Ovary (tissue), 9 donors: ENCODE results near the gene CACNG6. TPM values are rescaled to one million over a fixed set of nuclear protein-coding genes. Genes with fewer than 3 reads are reported as not detected.

Experiments used
- DNase-seq, 5 donors: peaks; one replicate each; pipeline ENCODE4 v3.0.0-alpha.2; 2019 to 2020
- H3K27ac ChIP-seq, 2 donors: fragments of 200-600 bp; one replicate each; pipeline versions ENCODE4 v1.5.1 to v1.8.0; 2019 to 2022
- H3K27me3 ChIP-seq: fragments of 200-600 bp; one replicate; pipeline ENCODE4 v1.8.0; 2022
- H3K36me3 ChIP-seq: fragments of 200-600 bp; sonication (generic); one replicate; pipeline ENCODE4 v1.5.1; 2019
- H3K4me1 ChIP-seq: one replicate; pipeline ENCODE4 v1.8.1; 2013; ENCODE audit warnings: mild to moderate bottlenecking, moderate library complexity; ENCODE audit not compliant: insufficient read depth
- H3K4me3 ChIP-seq: fragments of 200-600 bp; sonication (generic); one replicate; pipeline ENCODE4 v1.5.1; 2017
- H3K9me3 ChIP-seq, 2 donors: fragments of 200-600 bp in 1 of 2; sonication (generic) in 1 of 2; one replicate each; pipeline versions ENCODE4 v1.5.1 to v1.8.1; 2013 to 2019; ENCODE audit warnings: mild to moderate bottlenecking in 1 of 2, moderate library complexity in 1 of 2
- CTCF ChIP-seq, 3 donors: fragments of 450-650 bp in 2 of 3; fragments of 200-600 bp in 1 of 3; IDR thresholded peaks; one replicate each; pipeline versions ENCODE4 v1.5.1 to v1.8.0; 2016 to 2022; ENCODE audit warnings: antibody characterized with exemption in 3 of 3, mild to moderate bottlenecking in 1 of 3
- EP300 ChIP-seq: sonication (generic); formaldehyde crosslinking; IDR thresholded peaks from one replicate; pipeline ENCODE4 v1.6.1; 2017; ENCODE audit warnings: antibody characterized with exemption
- POLR2A ChIP-seq: fragments of 450-650 bp; IDR thresholded peaks from one replicate; pipeline ENCODE4 v1.6.1; 2017; ENCODE audit warnings: antibody characterized with exemption, mild to moderate bottlenecking, moderate library complexity
- WGBS, 3 donors: extraction: QIAGEN DNeasy Blood & Tissue Kit in 1 of 3; methylation state at CpG; one replicate each; pipeline versions ENCODE4 v1.1.5 to v1.1.7; 2013 to 2017; 5-methylcytosine and 5-hydroxymethylcytosine counted together
- intact Hi-C, 4 donors: fragments of 100-400 bp; cut with DNase I; formaldehyde crosslinking; loops; one replicate each; pipeline versions ENCODE4 v1.11.0 to v1.15.1; 2022 to 2023
- microRNA counts: library from miRNA; unstranded; fragments of <30 nt; microRNA quantifications from one replicate; lab custom pipeline; 2016
- polyA plus RNA-seq, 2 donors: library from polyadenylated mRNA; stranded (reverse); fragments of 200-250 nt in 1 of 2; fragments of 350-450 nt in 1 of 2; fragmentation: Illumina TruSeq in 1 of 2; extraction: RNeasy Lipid Tissue Mini Kit (QIAGEN cat#74804) in 1 of 2; gene quantifications; one replicate each; pipeline ENCODE4 v1.2.3, GENCODE V29; 2013 to 2014
- small RNA-seq: library from RNA; depleted of rRNA; stranded (forward); fragments of <200 nt; gene quantifications from one replicate; pipeline ENCODE3, GENCODE V24; 2016
- total RNA-seq, 7 donors: library from RNA; depleted of rRNA in 2 of 7; stranded (reverse); fragments of >200 nt in 2 of 7; fragmentation: NEBNext Ultra II Directional in 3 of 7; extraction: Animal tissue kit (Norgen Biotek cat#: 25700) in 3 of 7; gene quantifications; one replicate each; pipeline versions ENCODE4 v1.1.0 to v1.2.4, GENCODE V29; 2016 to 2023
- donor health status: DM: no; HTN: no; CAD: no; lungs with moderate emphysema.
- donor health status: DM: no; HTN: no; CAD: no.
- donor health status: Bipolar disorder and iron deficiency.
- donor health status: DM: yes; HTN: yes; CAD: no.
- donor health status: DM: no; HTN: no; CAD: no.
- donor health status: DM: yes; HTN: yes; CAD: no.

Gene CACNG6
- total and polyA plus RNA-seq, 9 donors, result 0.15 to 3.2 TPM; not detected in 7

GRCh38 chr19:54042989-54043388 lies 51.6 kb downstream of the CACNG6 start:
- no peak for DNase-seq
- Histone ChIP-seq H3K36me3 (no peaks in the 10 kb centered on the region), H3K9me3 (no peaks in the 10 kb centered on the region), H3K4me3 (no peak overlapping the region), H3K27ac (no peak overlapping the region), H3K4me1 (no peaks in the 10 kb centered on the region), H3K27me3 (no peaks in the 10 kb centered on the region)
- intact Hi-C loops, result no loop called here
- 74 to 80% (median 74%) methylated on average over 3 of the region's 3 CpGs for WGBS, 3 donors
- no peak for TF ChIP-seq EP300
- TF ChIP-seq CTCF (IDR thresholded peaks at IDR 0.05), result no peak
- TF ChIP-seq POLR2A, result no peak

- H3K9me3 ChIP-seq, result no peaks in the 10 kb centered on the region
- no peak overlapping the region for H3K4me3 ChIP-seq
- no peaks in the 10 kb centered on the region for H3K4me1 ChIP-seq
- intact Hi-C loops, result no loop called here
- DNase-seq, result no peak
- H3K36me3 ChIP-seq, result no peaks in the 10 kb centered on the region
- H3K27me3 ChIP-seq, result no peaks in the 10 kb centered on the region
- 80 to 93% (median 85%) methylated on average over 2 of the region's 2 CpGs for WGBS, 3 donors
- H3K27ac ChIP-seq, result no peak overlapping the region
- TF ChIP-seq CTCF (IDR thresholded peaks at IDR 0.05) (no peak), POLR2A (no peak), EP300 (no peak)
These were observed 54.3 kb downstream of the CACNG6 start for GRCh38 chr19:54045771-54046170.

GRCh38 chr19:54047616-54048015 lies 56.2 kb downstream of the CACNG6 start:
- H3K9me3 ChIP-seq, result no peaks in the 10 kb centered on the region
- WGBS, 3 donors, result 79 to 83% (median 82%) methylated on average over 4 of the region's 4 CpGs
- no peaks in the 10 kb centered on the region for H3K36me3 ChIP-seq
- H3K27me3 ChIP-seq, result no peaks in the 10 kb centered on the region
- no peak for DNase-seq
- H3K4me3 ChIP-seq, result no peak overlapping the region
- TF ChIP-seq POLR2A, result no peak
- no peak for TF ChIP-seq CTCF (IDR thresholded peaks at IDR 0.05)
- no peak for TF ChIP-seq EP300
- intact Hi-C loops, result no loop called here
- H3K4me1 ChIP-seq, result no peaks in the 10 kb centered on the region
- H3K27ac ChIP-seq, result no peak overlapping the region

MicroRNAs encoded within 50 kb of the gene (microRNA counts, 767-probe panel; counts per million panel counts)
- 530 counts per million, percentile 78 among the panel's probes with 10 or more counts for microRNA hsa-miR-935 (lab: Ali Mortazavi, UCI)

Small RNA genes within 50 kb of the gene (small RNA-seq; reads per million reads assigned to genes)
- not detected for gene AC012314.20

Other genes with a start within 250 kb of the CACNG6 start
- gene NLRP12, start 167.3 kb upstream of the CACNG6 start, total RNA-seq, result under 1 TPM; 0.05 to 0.95 (median 0.17) TPM
- gene NLRP12, start 167.3 kb upstream of the CACNG6 start, polyA plus RNA-seq, result under 1 TPM; 0.05 to 0.15 TPM
- gene MYADM, start 123.8 kb upstream of the CACNG6 start, total RNA-seq, result 100 to 1,000 TPM in 5 of 7 donors, 10 to 100 TPM in 2; 27.5 to 216 (median 146) TPM
- gene MYADM, start 123.8 kb upstream of the CACNG6 start, polyA plus RNA-seq, result 100 to 1,000 TPM in 1 of 2 donors, 10 to 100 TPM in 1; 86.3 to 134 TPM
- gene PRKCG, start 109.4 kb upstream of the CACNG6 start, total RNA-seq, result under 1 TPM in 1 of 7 donors, not detected in 6; 0.08 TPM
- under 1 TPM in 1 of 2 donors, not detected in 1; 0.04 TPM for gene PRKCG, start 109.4 kb upstream of the CACNG6 start, polyA plus RNA-seq
- not detected for gene CACNG7, start 82.4 kb upstream of the CACNG6 start, total RNA-seq
- under 1 TPM in 1 of 2 donors, not detected in 1; 0.02 TPM for gene CACNG7, start 82.4 kb upstream of the CACNG6 start, polyA plus RNA-seq
- gene CACNG8, start 28.7 kb upstream of the CACNG6 start, total RNA-seq, result under 1 TPM in 4 of 7 donors, not detected in 3; 0.03 to 0.12 (median 0.08) TPM
- gene CACNG8, start 28.7 kb upstream of the CACNG6 start, polyA plus RNA-seq, result under 1 TPM; 0.06 to 0.13 TPM
- not detected for gene VSTM1, start 72.3 kb downstream of the CACNG6 start, total RNA-seq
- gene VSTM1, start 72.3 kb downstream of the CACNG6 start, polyA plus RNA-seq, result not detected
- gene TARM1, start 89.7 kb downstream of the CACNG6 start, total RNA-seq, result not detected
- not detected for gene TARM1, start 89.7 kb downstream of the CACNG6 start, polyA plus RNA-seq
- gene OSCAR, start 109.2 kb downstream of the CACNG6 start, total RNA-seq, result 1 to 10 TPM; 1.4 to 3.8 (median 2.1) TPM
- 1 to 10 TPM; 1.1 to 1.4 TPM for gene OSCAR, start 109.2 kb downstream of the CACNG6 start, polyA plus RNA-seq
- 100 to 1,000 TPM in 3 of 7 donors, 10 to 100 TPM in 3, 1 to 10 TPM in 1; 6.2 to 110 (median 82.1) TPM for gene NDUFA3, start 111.2 kb downstream of the CACNG6 start, total RNA-seq
- gene NDUFA3, start 111.2 kb downstream of the CACNG6 start, polyA plus RNA-seq, result 100 to 1,000 TPM in 1 of 2 donors, 10 to 100 TPM in 1; 58.3 to 110 TPM
- 10 to 100 TPM in 6 of 7 donors, 1 to 10 TPM in 1; 7.6 to 18.3 (median 12.8) TPM for gene TFPT, start 124.0 kb downstream of the CACNG6 start, total RNA-seq
- gene TFPT, start 124.0 kb downstream of the CACNG6 start, polyA plus RNA-seq, result 10 to 100 TPM in 1 of 2 donors, 1 to 10 TPM in 1; 2.4 to 14.1 TPM
- gene PRPF31, start 124.1 kb downstream of the CACNG6 start, total RNA-seq, result 10 to 100 TPM; 30.0 to 59.5 (median 48.8) TPM
- 10 to 100 TPM; 51.1 to 62.2 TPM for gene PRPF31, start 124.1 kb downstream of the CACNG6 start, polyA plus RNA-seq
- gene CNOT3, start 146.1 kb downstream of the CACNG6 start, total RNA-seq, result 10 to 100 TPM; 14.4 to 44.8 (median 41.6) TPM
- gene CNOT3, start 146.1 kb downstream of the CACNG6 start, polyA plus RNA-seq, result 10 to 100 TPM; 30.9 to 65.6 TPM
- 10 to 100 TPM in 1 of 7 donors, 1 to 10 TPM in 6; 6.4 to 11.1 (median 8.5) TPM for gene LENG1, start 168.1 kb downstream of the CACNG6 start, total RNA-seq
- gene LENG1, start 168.1 kb downstream of the CACNG6 start, polyA plus RNA-seq, result 10 to 100 TPM in 1 of 2 donors, 1 to 10 TPM in 1; 5.2 to 14.0 TPM
- gene TMC4, start 181.5 kb downstream of the CACNG6 start, total RNA-seq, result 100 to 1,000 TPM in 1 of 7 donors, 10 to 100 TPM in 1, 1 to 10 TPM in 3, under 1 TPM in 2; 0.45 to 103 (median 6.5) TPM
- gene TMC4, start 181.5 kb downstream of the CACNG6 start, polyA plus RNA-seq, result under 1 TPM; 0.79 to 0.87 TPM
- 100 to 1,000 TPM in 1 of 7 donors, 10 to 100 TPM in 6; 41.8 to 105 (median 56.8) TPM for gene MBOAT7, start 197.9 kb downstream of the CACNG6 start, total RNA-seq
- gene MBOAT7, start 197.9 kb downstream of the CACNG6 start, polyA plus RNA-seq, result 10 to 100 TPM; 41.0 to 51.3 TPM
- 10 to 100 TPM; 47.3 to 98.8 (median 56.2) TPM for gene TSEN34, start 199.7 kb downstream of the CACNG6 start, total RNA-seq
- 10 to 100 TPM; 12.5 to 71.9 TPM for gene TSEN34, start 199.7 kb downstream of the CACNG6 start, polyA plus RNA-seq
- gene RPS9, start 209.2 kb downstream of the CACNG6 start, total RNA-seq, result 1,000 to 10,000 TPM; 2,142 to 5,150 (median 2,841) TPM
- 1,000 to 10,000 TPM in 1 of 2 donors, 100 to 1,000 TPM in 1; 386 to 6,488 TPM for gene RPS9, start 209.2 kb downstream of the CACNG6 start, polyA plus RNA-seq
- gene LILRB3, start 231.4 kb downstream of the CACNG6 start, total RNA-seq, result 1 to 10 TPM in 6 of 7 donors, under 1 TPM in 1; 0.31 to 5.5 (median 2.5) TPM
- gene LILRB3, start 231.4 kb downstream of the CACNG6 start, polyA plus RNA-seq, result 1 to 10 TPM; 1.7 to 4.9 TPM